Kidney (tissue), 14 donors: ENCODE results near the gene KRT6A. TPM values are rescaled to one million over a fixed set of nuclear protein-coding genes. Genes with fewer than 3 reads are reported as not detected.

Source experiments
- DNase-seq, 5 donors: peaks; one replicate each; pipeline ENCODE4 v3.0.0-alpha.2; 2013 to 2020
- FAIRE-seq: peaks from 2 replicates; lab custom pipeline; 2012; peaks lifted over from hg19 to GRCh38; lab: Jason Lieb, UNC
- H3K27ac ChIP-seq, 2 donors: one replicate each; pipeline ENCODE4 v1.7.0; 2013; ENCODE audit warnings: low read depth in 2 of 2, low read length in 2 of 2, inconsistent platforms in 1 of 2
- H3K27me3 ChIP-seq: one replicate; pipeline ENCODE4 v1.7.1; 2013; ENCODE audit warnings: low read length, inconsistent platforms; ENCODE audit not compliant: control insufficient read depth, insufficient read depth
- H3K36me3 ChIP-seq, 3 donors: one replicate each; pipeline versions ENCODE4 v1.7.0 to v1.7.1; 2013; ENCODE audit warnings: low read length in 3 of 3, control low read depth in 1 of 3, inconsistent platforms in 1 of 3; ENCODE audit not compliant: insufficient read depth in 3 of 3, control insufficient read depth in 2 of 3
- H3K4me1 ChIP-seq, 3 donors: one replicate each; pipeline versions ENCODE4 v1.7.0 to v1.7.1; 2013; ENCODE audit warnings: low read length in 3 of 3, inconsistent platforms in 1 of 3, low read depth in 1 of 3; ENCODE audit not compliant: control insufficient read depth in 2 of 3, insufficient read depth in 2 of 3
- H3K4me3 ChIP-seq, 3 donors: one replicate each; pipeline versions ENCODE4 v1.7.0 to v1.8.1; 2013; ENCODE audit warnings: low read length in 3 of 3, control low read depth in 1 of 3, inconsistent platforms in 1 of 3
- H3K9ac ChIP-seq, 3 donors: one replicate each; pipeline versions ENCODE4 v1.7.0 to v1.7.1; 2013; ENCODE audit warnings: low read length in 3 of 3, control low read depth in 1 of 3, inconsistent platforms in 1 of 3
- H3K9me3 ChIP-seq, 3 donors: one replicate each; pipeline versions ENCODE4 v1.7.0 to v1.7.1; 2013; ENCODE audit warnings: low read length in 3 of 3, control low read depth in 1 of 3, inconsistent platforms in 1 of 3; ENCODE audit not compliant: control insufficient read depth in 2 of 3, insufficient read depth in 1 of 3
- CTCF ChIP-seq: IDR thresholded peaks from 3 replicates; pipeline ENCODE4 v1.5.1; 2012; ENCODE audit warnings: mild to moderate bottlenecking, moderate library complexity, borderline replicate concordance; ENCODE audit not compliant: insufficient read depth; ENCODE audit errors: extremely low read depth
- intact Hi-C: fragments of 100-400 bp; cut with DNase I; formaldehyde crosslinking; loops from one replicate; pipeline ENCODE4 v1.11.1; 2022
- polyA plus RNA-seq: library from polyadenylated mRNA; stranded (reverse); fragments of 350-450 nt; fragmentation: Illumina TruSeq; extraction: RNeasy Lipid Tissue Mini Kit (QIAGEN cat#74804); gene quantifications from one replicate; pipeline ENCODE4 v1.2.3, GENCODE V29; 2014; ENCODE audit warnings: low read depth, low replicate concordance; ENCODE audit not compliant: insufficient read depth
- total RNA-seq: library from RNA; stranded (reverse); fragmentation: NEBNext Ultra II Directional; extraction: Animal tissue kit (Norgen Biotek cat#: 25700); gene quantifications from one replicate; pipeline ENCODE4 v1.2.1, GENCODE V29; 2021
- donor health status: control.
- donor health status: control.
- donor health status: control.
- donor health status: control.
- donor health status: control.
- donor health status: DM: yes; HTN: yes; CAD: no.
- donor health status: Normal renal cell carcinoma (clear cell type).

KRT6A gene
- total and polyA plus RNA-seq, 2 donors from 2014 or later: not detected

- Histone ChIP-seq H3K9ac (no peak overlapping the region), H3K27me3 (no peaks in the 10 kb centered on the region), H3K4me3 (no peak overlapping the region), H3K9me3 (no peaks in the 10 kb centered on the region), H3K36me3 (no peaks in the 10 kb centered on the region), H3K27ac (no peak overlapping the region), H3K4me1 (no peaks in the 10 kb centered on the region)
- no peak for TF ChIP-seq CTCF
- FAIRE-seq (no peak), DNase-seq (no peak)
- intact Hi-C loops: no loop called here
Measured at GRCh38 chr12:52480073-52480472, 13.0 kb downstream of the KRT6A start.

- H3K9ac ChIP-seq: no peak overlapping the region
Measured at GRCh38 chr12:52477651-52478050, 15.4 kb downstream of the KRT6A start.

GRCh38 chr12:52474212-52474611 is 18.8 kb downstream of the KRT6A start:
- Histone ChIP-seq H3K27ac (no peak overlapping the region), H3K4me1 (no peaks in the 10 kb centered on the region), H3K4me3 (no peak overlapping the region), H3K9ac (no peak overlapping the region), H3K9me3 (no peaks in the 10 kb centered on the region), H3K36me3 (no peaks in the 10 kb centered on the region), H3K27me3 (no peaks in the 10 kb centered on the region)
- TF ChIP-seq CTCF: no peak
- FAIRE-seq: no peak
- intact Hi-C loops: no loop called here
- no peak for DNase-seq

More at GRCh38 chr12:52477651-52478050, 15.4 kb downstream of the KRT6A start:
- intact Hi-C loops: no loop called here
- DNase-seq (no peak), FAIRE-seq (no peak)
- Histone ChIP-seq H3K4me3 (no peak overlapping the region), H3K9me3 (no peaks in the 10 kb centered on the region), H3K36me3 (no peaks in the 10 kb centered on the region), H3K27me3 (no peaks in the 10 kb centered on the region), H3K4me1 (no peaks in the 10 kb centered on the region), H3K27ac (no peak overlapping the region)
- TF ChIP-seq CTCF: no peak

GRCh38 chr12:52473768-52474167 is 19.3 kb downstream of the KRT6A start, which contains the start of gene KRT6C:
KRT6C (minus strand) TSS chr12:52473805; CDS start chr12:52473737, 68 bp downstream.
- Histone ChIP-seq H3K27me3 (no peaks in the 10 kb centered on the region), H3K9ac (no peak within 1 kb of the TSS), H3K4me3 (no peak within 1 kb of the TSS), H3K36me3 (no peaks in the 10 kb centered on the region), H3K27ac (no peak within 1 kb of the TSS), H3K9me3 (no peaks in the 10 kb centered on the region), H3K4me1 (no peaks in the 10 kb centered on the region)
- no peak for DNase-seq
- no peak for TF ChIP-seq CTCF
- intact Hi-C loops: no loop called here
- no peak for FAIRE-seq
